Mesothelial cell of epicardium (in vitro differentiated cells): ENCODE measurements around the gene VIPR1. TPM values are rescaled to one million over a fixed set of nuclear protein-coding genes. Genes with fewer than 3 reads are reported as not detected.

Source experiments
- DNase-seq, 2 experiments: peaks; one replicate each; pipeline ENCODE4 v3.0.0; 2021; ENCODE audit warnings: low spot score in 2 of 2; ENCODE audit not compliant: unreplicated experiment in 2 of 2
- H3K27ac Mint-ChIP-seq: 2 replicates; pipeline ENCODE4 v1.8.0; 2021; ENCODE audit warnings: mixed read lengths
- H3K27me3 Mint-ChIP-seq: 2 replicates; pipeline ENCODE4 v1.8.0; 2021; ENCODE audit warnings: low read depth, mixed read lengths
- H3K36me3 Mint-ChIP-seq: 2 replicates; pipeline ENCODE4 v1.8.0; 2021; ENCODE audit warnings: mixed read lengths
- H3K4me1 Mint-ChIP-seq: 2 replicates; pipeline ENCODE4 v1.8.0; 2021; ENCODE audit warnings: mixed read lengths
- H3K4me3 Mint-ChIP-seq: 2 replicates; pipeline ENCODE4 v1.8.0; 2021; ENCODE audit warnings: mild to moderate bottlenecking, moderate library complexity, mixed read lengths
- H3K9me3 Mint-ChIP-seq: 2 replicates; pipeline ENCODE4 v1.8.0; 2021; ENCODE audit warnings: mixed read lengths
- total RNA-seq: library from RNA; stranded (reverse); gene quantifications from 3 replicates; pipeline ENCODE4 v1.2.1, GENCODE V29; 2021
- TF ChIP-seq, protein P1 (sequence below): fragments of 200-600 bp; sonication (generic); IDR thresholded peaks from one replicate; pipeline ENCODE4 v1.5.0; 2021; ENCODE audit warnings: antibody characterized with exemption; ENCODE audit not compliant: unreplicated experiment

The VIPR1 gene
- total RNA-seq, 1 donor from 2014 or later = 2.3 TPM

DNA sequence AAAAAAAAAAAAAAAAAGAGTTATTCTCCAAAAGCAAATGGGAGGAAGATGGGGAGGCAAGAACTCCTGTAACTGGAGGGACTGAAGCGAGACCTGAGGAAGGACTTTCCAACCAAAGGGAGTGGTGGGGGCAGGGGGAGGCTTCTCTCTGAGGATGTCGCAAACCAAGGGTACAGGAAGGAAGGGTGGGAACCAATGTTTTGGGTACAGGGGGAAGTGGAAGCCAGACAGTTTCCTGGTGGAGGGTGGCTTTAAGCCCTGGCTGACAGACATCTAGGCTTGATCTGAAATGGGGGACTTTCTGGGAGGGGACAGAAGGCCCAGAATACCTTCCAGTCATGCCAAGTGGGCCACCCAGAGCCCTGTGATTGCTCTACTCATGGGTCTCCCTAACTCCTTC, 27.0 kb downstream of the VIPR1 start:
- Mint-ChIP-seq H3K4me3 (no peak overlapping the region), H3K36me3 (no peaks in the 10 kb centered on the region), H3K9me3 (no peaks in the 10 kb centered on the region), H3K27ac (no peak overlapping the region), H3K27me3 (no peaks in the 10 kb centered on the region), H3K4me1 (peaks cover 5% of the 10 kb centered on the region)
- no peak for DNase-seq
- TF ChIP-seq, protein P1, sequence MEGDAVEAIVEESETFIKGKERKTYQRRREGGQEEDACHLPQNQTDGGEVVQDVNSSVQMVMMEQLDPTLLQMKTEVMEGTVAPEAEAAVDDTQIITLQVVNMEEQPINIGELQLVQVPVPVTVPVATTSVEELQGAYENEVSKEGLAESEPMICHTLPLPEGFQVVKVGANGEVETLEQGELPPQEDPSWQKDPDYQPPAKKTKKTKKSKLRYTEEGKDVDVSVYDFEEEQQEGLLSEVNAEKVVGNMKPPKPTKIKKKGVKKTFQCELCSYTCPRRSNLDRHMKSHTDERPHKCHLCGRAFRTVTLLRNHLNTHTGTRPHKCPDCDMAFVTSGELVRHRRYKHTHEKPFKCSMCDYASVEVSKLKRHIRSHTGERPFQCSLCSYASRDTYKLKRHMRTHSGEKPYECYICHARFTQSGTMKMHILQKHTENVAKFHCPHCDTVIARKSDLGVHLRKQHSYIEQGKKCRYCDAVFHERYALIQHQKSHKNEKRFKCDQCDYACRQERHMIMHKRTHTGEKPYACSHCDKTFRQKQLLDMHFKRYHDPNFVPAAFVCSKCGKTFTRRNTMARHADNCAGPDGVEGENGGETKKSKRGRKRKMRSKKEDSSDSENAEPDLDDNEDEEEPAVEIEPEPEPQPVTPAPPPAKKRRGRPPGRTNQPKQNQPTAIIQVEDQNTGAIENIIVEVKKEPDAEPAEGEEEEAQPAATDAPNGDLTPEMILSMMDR = no peak

GRCh38 chr3:42530073-42530472, 27.6 kb downstream of the VIPR1 start:
- DNase-seq = no peak
- TF ChIP-seq, protein P1 = no peak
- H3K27me3 Mint-ChIP-seq = no peaks in the 10 kb centered on the region
- H3K9me3 Mint-ChIP-seq = no peaks in the 10 kb centered on the region
- H3K27ac Mint-ChIP-seq = no peak overlapping the region
- H3K4me1 Mint-ChIP-seq = peaks cover 5% of the 10 kb centered on the region
- no peaks in the 10 kb centered on the region for H3K36me3 Mint-ChIP-seq
- H3K4me3 Mint-ChIP-seq = no peak overlapping the region

DNA sequence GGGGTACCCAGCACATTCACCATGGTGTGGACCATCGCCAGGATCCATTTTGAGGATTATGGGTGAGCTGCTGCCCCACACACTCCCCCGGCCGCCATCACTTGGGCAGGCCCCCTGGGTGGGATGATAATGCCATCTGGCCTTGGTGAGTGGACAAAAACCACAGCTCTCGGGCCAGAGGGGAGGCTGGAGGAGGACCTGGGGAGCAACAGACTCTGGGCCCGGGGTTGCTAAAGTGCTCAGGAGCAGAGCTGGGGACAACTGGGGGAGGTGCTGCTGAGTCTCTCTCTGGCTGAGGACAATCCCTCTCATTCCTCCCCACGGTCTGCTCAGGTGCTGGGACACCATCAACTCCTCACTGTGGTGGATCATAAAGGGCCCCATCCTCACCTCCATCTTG, 29.0 kb downstream of the VIPR1 start:
- H3K4me3 Mint-ChIP-seq = no peak overlapping the region
- no peaks in the 10 kb centered on the region for H3K27me3 Mint-ChIP-seq
- no peaks in the 10 kb centered on the region for H3K9me3 Mint-ChIP-seq
- H3K27ac Mint-ChIP-seq = no peak overlapping the region
- TF ChIP-seq, protein P1 = no peak
- DNase-seq = no peak
- peaks cover 5% of the 10 kb centered on the region for H3K4me1 Mint-ChIP-seq
- H3K36me3 Mint-ChIP-seq = no peaks in the 10 kb centered on the region

DNA sequence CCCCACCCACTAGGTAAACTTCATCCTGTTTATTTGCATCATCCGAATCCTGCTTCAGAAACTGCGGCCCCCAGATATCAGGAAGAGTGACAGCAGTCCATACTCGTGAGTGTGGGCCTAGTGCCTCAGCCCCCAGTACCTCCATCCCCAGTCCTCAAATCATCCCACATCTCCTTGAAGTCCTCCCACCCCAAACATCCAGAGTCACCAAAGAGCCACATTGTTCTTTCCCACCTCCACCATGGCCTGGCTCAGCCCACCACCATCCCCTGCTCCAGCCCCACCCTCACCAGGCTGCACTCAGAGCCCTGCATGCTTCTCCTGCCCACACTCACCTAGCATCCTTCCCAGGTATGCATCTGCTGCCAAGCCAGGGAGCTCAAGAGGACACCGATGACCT, 29.8 kb downstream of the VIPR1 start:
- H3K4me1 Mint-ChIP-seq = peaks cover 5% of the 10 kb centered on the region
- no peak overlapping the region for H3K4me3 Mint-ChIP-seq
- no peaks in the 10 kb centered on the region for H3K27me3 Mint-ChIP-seq
- H3K27ac Mint-ChIP-seq = no peak overlapping the region
- TF ChIP-seq, protein P1 = no peak
- H3K36me3 Mint-ChIP-seq = no peaks in the 10 kb centered on the region
- no peak for DNase-seq
- H3K9me3 Mint-ChIP-seq = no peaks in the 10 kb centered on the region

DNA sequence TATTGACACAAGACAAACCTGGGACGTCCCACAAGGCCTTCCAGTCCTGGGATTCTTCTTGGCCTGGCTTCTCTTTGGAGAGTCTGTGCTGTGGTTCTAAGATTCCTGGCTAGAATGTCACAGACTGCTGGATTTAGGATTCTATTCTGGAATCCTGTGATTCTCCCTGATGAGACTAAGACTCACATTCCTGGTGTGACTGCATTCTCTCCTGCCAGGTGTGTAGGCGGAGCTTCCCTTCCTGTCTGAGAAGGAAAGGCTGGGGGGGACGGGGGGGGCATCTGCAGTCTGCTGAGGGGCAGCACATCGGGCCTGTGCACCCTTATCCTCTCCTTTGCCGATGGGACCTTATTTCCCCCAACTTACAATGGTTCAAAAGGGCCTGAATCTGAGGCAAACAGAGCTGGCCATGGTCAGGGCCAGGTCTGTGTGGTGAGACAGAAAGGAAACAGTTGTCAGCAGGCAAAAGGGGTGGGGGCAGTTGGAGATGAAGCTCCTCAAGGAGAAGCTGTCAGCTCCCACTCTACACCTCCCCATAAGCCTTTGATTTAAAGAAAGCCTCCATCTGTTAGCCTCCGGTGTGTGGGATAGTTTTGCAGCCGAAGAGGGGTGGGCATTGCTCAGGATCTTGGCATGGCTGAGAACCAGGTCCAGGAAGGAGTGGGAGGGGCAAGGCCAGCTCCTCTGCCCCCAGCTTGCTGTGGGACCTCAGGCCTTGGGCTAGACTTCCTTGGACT, 30.9 kb downstream of the VIPR1 start:
- Mint-ChIP-seq H3K27ac (no peak overlapping the region), H3K36me3 (no peaks in the 10 kb centered on the region), H3K4me3 (no peak overlapping the region), H3K9me3 (no peaks in the 10 kb centered on the region), H3K4me1 (peaks cover 5% of the 10 kb centered on the region), H3K27me3 (no peaks in the 10 kb centered on the region)
- no peak for DNase-seq
- TF ChIP-seq, protein P1 = no peak
